ENCODE data around the gene ABCB4.

The ABCB4 gene

DNA sequence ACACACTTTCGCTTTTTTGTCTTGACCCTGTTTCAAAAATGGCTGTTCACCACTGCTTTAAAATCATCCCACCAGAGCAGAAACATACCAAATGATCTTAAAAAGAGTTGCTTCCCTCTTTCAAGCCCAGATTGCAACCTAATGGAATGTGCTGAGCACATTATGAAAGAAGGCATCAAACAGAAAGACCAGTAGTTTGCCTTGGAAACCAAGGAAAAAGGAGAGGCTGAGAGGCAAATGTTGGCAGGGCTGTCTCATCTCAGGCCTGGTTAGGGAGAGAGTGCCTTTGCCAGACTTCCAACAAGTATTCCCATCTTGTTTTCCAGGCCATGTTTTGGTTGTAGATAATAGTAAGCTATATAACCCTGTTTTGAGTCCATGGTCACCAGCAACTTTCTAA, 64.3 kb downstream of the ABCB4 start:
- Histone ChIP-seq H3K27me3 (ENCODE audit: control insufficient read depth in 1 of 2, insufficient read depth in 2 of 2, low read length in 2 of 2) (no peaks in the 10 kb centered on the region), H3K27ac (ENCODE audit: low read depth, low read length) (no peak overlapping the region), H3K4me3 (ENCODE audit: low read depth in 1 of 2, low read length in 2 of 2) (no peak overlapping the region), H3K4me1 (ENCODE audit: control insufficient read depth in 1 of 2, insufficient read depth in 2 of 2, low read length in 2 of 2) (no peaks in the 10 kb centered on the region), H3K9ac (ENCODE audit: low read depth in 1 of 2, low read length in 2 of 2) (no peak overlapping the region), H3K36me3 (ENCODE audit: control insufficient read depth in 1 of 2, insufficient read depth in 2 of 2, low read length in 2 of 2) (no peaks in the 10 kb centered on the region), H3K9me3 (ENCODE audit: control insufficient read depth in 1 of 2, low read length in 2 of 2) (no peaks in the 10 kb centered on the region)

DNA sequence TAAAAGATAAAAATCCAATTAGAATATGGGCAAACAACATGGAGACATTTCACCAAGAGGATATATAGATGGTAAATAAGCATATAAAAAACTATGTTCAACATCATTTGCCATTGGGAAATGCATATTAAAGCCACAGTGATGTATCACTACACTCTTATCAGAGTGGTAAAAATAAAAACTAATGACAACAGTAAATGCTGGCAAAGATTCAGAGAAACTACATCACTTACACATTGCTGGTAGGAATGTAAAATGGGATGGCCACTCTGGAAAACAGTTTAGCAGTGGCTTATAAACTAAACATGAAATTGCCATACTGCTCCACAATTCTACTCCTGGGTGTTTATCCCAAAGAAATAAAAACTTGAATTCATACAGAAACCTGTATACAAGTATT, 70.8 kb downstream of the ABCB4 start:
- Histone ChIP-seq H3K4me3 (ENCODE audit: low read depth in 1 of 2, low read length in 2 of 2) (no peak overlapping the region), H3K27ac (ENCODE audit: low read depth, low read length) (no peak overlapping the region), H3K9ac (ENCODE audit: low read depth in 1 of 2, low read length in 2 of 2) (no peak overlapping the region), H3K27me3 (ENCODE audit: control insufficient read depth in 1 of 2, insufficient read depth in 2 of 2, low read length in 2 of 2) (no peaks in the 10 kb centered on the region), H3K36me3 (ENCODE audit: control insufficient read depth in 1 of 2, insufficient read depth in 2 of 2, low read length in 2 of 2) (peaks cover 0 to 3% of the 10 kb centered on the region in 2 donors), H3K4me1 (ENCODE audit: control insufficient read depth in 1 of 2, insufficient read depth in 2 of 2, low read length in 2 of 2) (no peaks in the 10 kb centered on the region), H3K9me3 (ENCODE audit: control insufficient read depth in 1 of 2, low read length in 2 of 2) (no peaks in the 10 kb centered on the region)

DNA sequence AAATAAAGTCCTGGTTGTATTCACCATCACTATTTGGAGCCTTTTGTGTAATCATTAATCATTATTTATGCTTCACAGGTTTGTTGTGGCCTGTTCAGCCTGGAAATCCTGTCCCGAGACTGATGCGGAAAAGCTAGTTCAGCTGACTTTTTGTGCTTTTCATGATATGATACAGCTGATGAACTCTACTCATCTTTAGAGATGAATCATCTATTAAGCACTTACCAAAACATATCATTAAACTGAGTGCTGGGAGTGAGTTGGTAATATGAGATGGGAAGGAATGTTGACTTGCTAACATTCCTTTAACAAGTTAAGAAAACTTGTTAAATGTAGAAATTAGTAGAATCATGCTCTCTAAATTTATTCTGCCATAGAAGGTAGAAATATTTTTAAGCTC, 77.0 kb downstream of the ABCB4 start:
- Histone ChIP-seq H3K27ac (ENCODE audit: low read depth, low read length) (no peak overlapping the region), H3K27me3 (ENCODE audit: control insufficient read depth in 1 of 2, insufficient read depth in 2 of 2, low read length in 2 of 2) (no peaks in the 10 kb centered on the region), H3K4me1 (ENCODE audit: control insufficient read depth in 1 of 2, insufficient read depth in 2 of 2, low read length in 2 of 2) (no peaks in the 10 kb centered on the region), H3K4me3 (ENCODE audit: low read depth in 1 of 2, low read length in 2 of 2) (no peak overlapping the region), H3K9ac (ENCODE audit: low read depth in 1 of 2, low read length in 2 of 2) (no peak overlapping the region), H3K9me3 (ENCODE audit: control insufficient read depth in 1 of 2, low read length in 2 of 2) (no peaks in the 10 kb centered on the region), H3K36me3 (ENCODE audit: control insufficient read depth in 1 of 2, insufficient read depth in 2 of 2, low read length in 2 of 2) (peaks cover 3 to 28% of the 10 kb centered on the region in 2 donors)

DNA sequence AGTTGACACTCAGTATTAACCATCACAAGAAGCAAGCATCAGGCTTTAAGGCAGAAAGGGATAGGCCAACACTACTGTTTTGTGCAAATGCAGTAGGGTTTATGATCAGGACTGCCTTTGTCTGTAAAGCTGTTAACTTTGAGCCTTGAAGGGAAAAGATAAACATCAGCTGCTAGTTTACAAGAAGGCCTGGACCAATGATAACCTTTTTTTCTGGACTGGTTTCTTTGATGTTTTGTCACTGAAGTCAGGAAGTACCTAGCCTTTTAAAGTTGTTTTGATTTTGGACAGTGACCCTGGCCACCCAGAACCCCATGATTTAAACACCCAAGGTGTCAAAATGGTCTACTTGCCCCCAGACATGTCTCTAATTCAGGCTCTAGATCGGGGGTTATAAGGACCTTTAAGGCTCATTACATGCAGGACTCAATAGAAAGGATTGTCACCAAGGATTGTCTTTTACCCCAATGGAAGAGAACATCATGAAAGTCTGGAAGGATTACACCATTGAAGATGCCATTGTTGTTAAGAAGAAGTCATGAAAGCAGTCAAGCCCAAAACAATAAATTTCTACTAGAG, 79.9 kb downstream of the ABCB4 start:
- no peaks in the 10 kb centered on the region for H3K9me3 ChIP-seq (ENCODE audit: control insufficient read depth in 1 of 2, low read length in 2 of 2)
- no peak overlapping the region for H3K27ac ChIP-seq (ENCODE audit: low read depth, low read length)
- H3K4me3 ChIP-seq (ENCODE audit: low read depth in 1 of 2, low read length in 2 of 2), result no peak overlapping the region
- peaks cover 8 to 49% of the 10 kb centered on the region in 2 donors for H3K36me3 ChIP-seq (ENCODE audit: control insufficient read depth in 1 of 2, insufficient read depth in 2 of 2, low read length in 2 of 2)
- no peak overlapping the region for H3K9ac ChIP-seq (ENCODE audit: low read depth in 1 of 2, low read length in 2 of 2)
- no peaks in the 10 kb centered on the region for H3K4me1 ChIP-seq (ENCODE audit: control insufficient read depth in 1 of 2, insufficient read depth in 2 of 2, low read length in 2 of 2)
- no peaks in the 10 kb centered on the region for H3K27me3 ChIP-seq (ENCODE audit: control insufficient read depth in 1 of 2, insufficient read depth in 2 of 2, low read length in 2 of 2)

DNA sequence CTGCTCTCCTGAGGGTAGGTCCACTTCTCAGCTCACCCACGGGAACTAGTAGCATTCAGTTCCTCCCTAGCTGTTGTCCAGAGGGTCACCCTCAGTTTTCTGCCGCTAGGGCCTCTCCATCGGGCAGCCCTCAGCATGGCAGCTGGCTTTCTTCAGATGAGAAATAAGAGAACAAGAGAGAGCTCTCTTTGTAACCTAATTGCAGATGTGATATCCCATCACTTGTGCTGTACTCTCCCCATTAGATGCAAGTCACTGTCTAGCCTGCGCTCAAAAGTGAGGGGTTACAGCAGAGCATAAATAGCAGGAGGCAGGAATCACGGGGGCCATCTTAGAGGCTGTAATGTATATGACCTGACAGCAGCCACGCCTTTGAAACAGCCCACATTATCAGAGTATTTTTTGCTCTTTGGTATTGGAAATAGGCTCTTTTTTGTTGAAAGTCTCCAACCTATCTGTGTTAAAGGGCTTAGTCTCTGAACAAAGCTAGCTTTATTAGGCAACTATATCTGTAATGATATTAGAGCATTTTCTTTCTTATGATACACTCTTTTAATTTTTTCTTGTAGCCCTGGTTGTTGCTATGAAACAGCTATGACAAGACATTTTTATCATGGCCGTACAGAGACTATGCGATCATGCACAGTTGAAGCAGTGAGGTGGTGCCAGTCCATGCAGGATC, 84.3 kb downstream of the ABCB4 start:
- Histone ChIP-seq H3K9me3 (ENCODE audit: control insufficient read depth in 1 of 2, low read length in 2 of 2) (no peaks in the 10 kb centered on the region), H3K27me3 (ENCODE audit: control insufficient read depth in 1 of 2, insufficient read depth in 2 of 2, low read length in 2 of 2) (no peaks in the 10 kb centered on the region), H3K36me3 (ENCODE audit: control insufficient read depth in 1 of 2, insufficient read depth in 2 of 2, low read length in 2 of 2) (peaks cover 11 to 54% of the 10 kb centered on the region in 2 donors), H3K4me1 (ENCODE audit: control insufficient read depth in 1 of 2, insufficient read depth in 2 of 2, low read length in 2 of 2) (no peaks in the 10 kb centered on the region), H3K4me3 (ENCODE audit: low read depth in 1 of 2, low read length in 2 of 2) (no peak overlapping the region), H3K27ac (ENCODE audit: low read depth, low read length) (no peak overlapping the region), H3K9ac (ENCODE audit: low read depth in 1 of 2, low read length in 2 of 2) (no peak overlapping the region)

DNA sequence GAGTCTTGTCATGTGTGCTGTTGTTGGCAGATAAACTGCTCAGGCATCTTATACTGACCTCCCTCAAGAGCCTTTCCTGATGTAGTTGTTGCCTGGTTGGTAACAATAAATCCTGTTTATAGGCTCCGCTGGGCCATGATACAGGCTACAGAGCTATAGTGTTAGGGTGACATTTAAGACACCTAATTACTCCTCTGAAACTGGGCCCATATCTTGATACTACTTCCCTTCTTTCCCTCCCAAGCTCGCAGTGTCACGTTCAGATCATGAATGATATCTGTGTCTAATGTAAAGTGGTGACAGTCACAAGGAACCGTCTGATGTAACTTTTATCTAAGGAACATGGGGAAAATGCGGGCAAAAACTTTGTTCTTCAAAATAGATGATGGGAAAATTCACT, 94.6 kb downstream of the ABCB4 start:
- Histone ChIP-seq H3K27me3 (ENCODE audit: control insufficient read depth in 1 of 2, insufficient read depth in 2 of 2, low read length in 2 of 2) (no peaks in the 10 kb centered on the region), H3K9ac (ENCODE audit: low read depth in 1 of 2, low read length in 2 of 2) (no peak overlapping the region), H3K4me1 (ENCODE audit: control insufficient read depth in 1 of 2, insufficient read depth in 2 of 2, low read length in 2 of 2) (peaks cover 0 to 8% of the 10 kb centered on the region in 2 donors), H3K27ac (ENCODE audit: low read depth, low read length) (no peak overlapping the region), H3K4me3 (ENCODE audit: low read depth in 1 of 2, low read length in 2 of 2) (no peak overlapping the region), H3K36me3 (ENCODE audit: control insufficient read depth in 1 of 2, insufficient read depth in 2 of 2, low read length in 2 of 2) (peaks cover 17 to 18% of the 10 kb centered on the region in 2 donors), H3K9me3 (ENCODE audit: control insufficient read depth in 1 of 2, low read length in 2 of 2) (peaks cover 0 to 6% of the 10 kb centered on the region in 2 donors)

DNA sequence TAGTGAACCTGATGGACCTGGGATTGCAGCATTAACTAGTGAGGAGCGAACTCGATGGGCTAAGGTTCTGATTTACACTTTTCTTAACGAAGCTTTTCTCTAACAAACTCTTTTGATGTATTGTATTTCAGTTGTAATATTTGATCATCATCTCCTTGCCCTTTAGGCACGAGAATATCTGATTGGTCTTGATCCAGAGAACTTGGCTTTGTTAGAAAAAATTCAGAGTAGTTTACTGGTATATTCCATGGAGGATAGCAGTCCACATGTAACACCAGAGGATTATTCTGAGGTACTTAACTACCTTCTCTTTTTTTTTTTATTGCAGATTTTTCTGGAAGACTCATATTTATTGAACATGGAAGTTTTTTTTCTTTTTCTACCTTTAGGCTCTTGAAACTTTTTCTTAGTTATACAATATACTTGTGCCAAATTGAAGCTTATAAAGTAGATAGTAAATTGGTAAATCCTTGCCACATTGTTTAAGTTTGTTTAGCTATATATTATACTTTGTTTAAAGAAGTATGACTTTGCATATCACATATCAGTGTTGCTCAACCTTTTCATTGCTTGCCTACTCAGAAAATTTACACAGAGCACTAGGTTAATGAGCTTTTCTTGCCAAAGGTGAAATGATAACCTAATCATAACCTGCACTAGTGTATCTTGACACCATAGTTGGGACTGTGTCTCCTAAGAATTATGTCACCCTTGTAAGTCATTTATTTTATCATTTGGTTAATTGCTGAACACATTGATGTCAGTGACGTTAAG, 99.6 kb downstream of the ABCB4 start:
- Histone ChIP-seq H3K9me3 (ENCODE audit: control insufficient read depth in 1 of 2, low read length in 2 of 2) (no peaks in the 10 kb centered on the region), H3K4me1 (ENCODE audit: control insufficient read depth in 1 of 2, insufficient read depth in 2 of 2, low read length in 2 of 2) (peaks cover 0 to 12% of the 10 kb centered on the region in 2 donors), H3K4me3 (ENCODE audit: low read depth in 1 of 2, low read length in 2 of 2) (no peak overlapping the region), H3K36me3 (ENCODE audit: control insufficient read depth in 1 of 2, insufficient read depth in 2 of 2, low read length in 2 of 2) (peaks cover 2 to 11% of the 10 kb centered on the region in 2 donors), H3K27me3 (ENCODE audit: control insufficient read depth in 1 of 2, insufficient read depth in 2 of 2, low read length in 2 of 2) (no peaks in the 10 kb centered on the region), H3K27ac (ENCODE audit: low read depth, low read length) (no peak overlapping the region), H3K9ac (ENCODE audit: low read depth in 1 of 2, low read length in 2 of 2) (no peak overlapping the region)

DNA sequence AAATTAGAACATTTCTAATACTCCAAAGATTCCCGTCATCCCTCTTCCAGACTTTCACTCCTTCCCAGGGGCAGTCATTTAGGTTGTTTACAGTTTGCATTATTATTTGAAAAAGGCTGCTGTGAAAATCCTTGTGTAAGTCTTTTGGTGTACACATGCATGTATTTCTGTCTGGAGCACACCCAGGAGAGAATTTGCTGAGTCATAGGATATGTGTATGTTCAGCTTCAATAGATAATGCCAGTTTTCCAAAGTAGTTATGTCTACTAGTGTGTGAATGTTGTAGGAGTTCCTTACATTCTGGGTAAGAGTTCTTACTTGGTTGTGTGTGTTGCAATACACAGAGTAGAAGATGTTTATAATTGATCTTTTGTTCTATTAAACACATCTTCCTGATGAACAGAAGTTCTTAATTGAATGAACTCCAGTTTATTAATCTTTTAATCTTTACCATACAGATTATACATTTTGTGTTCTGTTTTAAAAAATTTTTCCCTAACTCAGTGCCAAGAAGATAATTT, 104.8 kb downstream of the ABCB4 start:
- H3K9ac ChIP-seq (ENCODE audit: low read depth in 1 of 2, low read length in 2 of 2), result no peak overlapping the region
- H3K4me3 ChIP-seq (ENCODE audit: low read depth in 1 of 2, low read length in 2 of 2), result no peak overlapping the region
- H3K9me3 ChIP-seq (ENCODE audit: control insufficient read depth in 1 of 2, low read length in 2 of 2), result no peaks in the 10 kb centered on the region
- H3K4me1 ChIP-seq (ENCODE audit: control insufficient read depth in 1 of 2, insufficient read depth in 2 of 2, low read length in 2 of 2), result peaks cover 0 to 4% of the 10 kb centered on the region in 2 donors
- no peaks in the 10 kb centered on the region for H3K27me3 ChIP-seq (ENCODE audit: control insufficient read depth in 1 of 2, insufficient read depth in 2 of 2, low read length in 2 of 2)
- H3K36me3 ChIP-seq (ENCODE audit: control insufficient read depth in 1 of 2, insufficient read depth in 2 of 2, low read length in 2 of 2), result peaks cover 3 to 20% of the 10 kb centered on the region in 2 donors
- H3K27ac ChIP-seq (ENCODE audit: low read depth, low read length), result no peak overlapping the region

DNA sequence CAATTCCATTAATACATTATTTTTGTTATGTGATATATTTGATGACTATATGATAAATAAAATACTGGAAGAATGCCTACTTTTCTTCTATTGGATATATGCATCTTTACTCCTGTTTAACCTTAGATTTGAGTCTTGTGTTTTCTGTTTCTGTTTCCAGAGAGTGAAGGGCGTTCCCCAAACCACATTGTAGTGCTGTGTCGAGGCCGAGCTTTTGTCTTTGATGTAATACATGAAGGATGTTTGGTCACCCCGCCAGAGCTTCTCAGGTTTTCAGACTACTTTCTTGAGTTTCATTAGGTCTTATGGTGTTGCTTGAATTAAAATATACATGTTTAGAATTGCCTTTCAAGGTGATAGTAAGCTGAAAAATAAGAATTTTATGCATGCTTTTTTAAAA, 106.3 kb downstream of the ABCB4 start:
- H3K27me3 ChIP-seq (ENCODE audit: control insufficient read depth in 1 of 2, insufficient read depth in 2 of 2, low read length in 2 of 2), result no peaks in the 10 kb centered on the region
- peaks cover 3 to 21% of the 10 kb centered on the region in 2 donors for H3K36me3 ChIP-seq (ENCODE audit: control insufficient read depth in 1 of 2, insufficient read depth in 2 of 2, low read length in 2 of 2)
- H3K27ac ChIP-seq (ENCODE audit: low read depth, low read length), result no peak overlapping the region
- no peaks in the 10 kb centered on the region for H3K4me1 ChIP-seq (ENCODE audit: control insufficient read depth in 1 of 2, insufficient read depth in 2 of 2, low read length in 2 of 2)
- H3K4me3 ChIP-seq (ENCODE audit: low read depth in 1 of 2, low read length in 2 of 2), result no peak overlapping the region
- no peaks in the 10 kb centered on the region for H3K9me3 ChIP-seq (ENCODE audit: control insufficient read depth in 1 of 2, low read length in 2 of 2)
- no peak overlapping the region for H3K9ac ChIP-seq (ENCODE audit: low read depth in 1 of 2, low read length in 2 of 2)

DNA sequence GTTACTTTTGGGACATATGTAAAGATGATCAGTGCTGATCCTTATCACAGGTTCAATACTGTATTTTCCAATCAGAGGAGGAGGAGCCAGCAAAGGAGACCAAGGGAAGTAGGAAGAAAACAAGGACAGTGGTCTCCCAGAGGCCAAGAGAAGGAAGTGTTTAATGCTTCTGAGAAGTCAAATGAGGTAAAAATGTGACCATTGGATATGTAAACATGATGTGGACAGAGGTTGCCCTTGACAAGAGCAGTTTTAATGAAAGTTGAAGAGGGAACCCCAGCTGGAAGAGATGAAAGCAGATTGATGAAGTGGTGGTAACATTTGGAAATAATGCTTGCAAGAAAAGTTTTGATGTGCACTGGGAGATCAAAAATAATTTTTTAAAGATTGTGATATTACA, 111.2 kb downstream of the ABCB4 start:
- Histone ChIP-seq H3K4me3 (ENCODE audit: low read depth in 1 of 2, low read length in 2 of 2) (no peak overlapping the region), H3K4me1 (ENCODE audit: control insufficient read depth in 1 of 2, insufficient read depth in 2 of 2, low read length in 2 of 2) (no peaks in the 10 kb centered on the region), H3K36me3 (ENCODE audit: control insufficient read depth in 1 of 2, insufficient read depth in 2 of 2, low read length in 2 of 2) (peaks cover 3 to 24% of the 10 kb centered on the region in 2 donors), H3K9ac (ENCODE audit: low read depth in 1 of 2, low read length in 2 of 2) (no peak overlapping the region), H3K9me3 (ENCODE audit: control insufficient read depth in 1 of 2, low read length in 2 of 2) (no peaks in the 10 kb centered on the region), H3K27me3 (ENCODE audit: control insufficient read depth in 1 of 2, insufficient read depth in 2 of 2, low read length in 2 of 2) (no peaks in the 10 kb centered on the region), H3K27ac (ENCODE audit: low read depth, low read length) (no peak overlapping the region)
